NCI-H146 treated with DMSO at 0.1 percent for 48 hours (cell line): ENCODE results near the gene SLC39A3.
"Not testable (repeated sequence)": the region's sequence is repeated elsewhere in the genome, so short reads cannot be mapped to it uniquely, and the experiment has no call there.

Experiments
- DNase-seq: peaks from one replicate; lab custom pipeline; 2025; ENCODE audit not compliant: unreplicated experiment; lab: John Stamatoyannopoulos, UW

SLC39A3 gene

GRCh38 chr19:2723747-2724146 is 16.1 kb downstream of the SLC39A3 start:
- DNase-seq, result no peak

- DNase-seq, result no peak
Measured at GRCh38 chr19:2723345-2723715, 16.5 kb downstream of the SLC39A3 start.

GRCh38 chr19:2722541-2723344 is 17.1 kb downstream of the SLC39A3 start:
- no peak for DNase-seq

DNA sequence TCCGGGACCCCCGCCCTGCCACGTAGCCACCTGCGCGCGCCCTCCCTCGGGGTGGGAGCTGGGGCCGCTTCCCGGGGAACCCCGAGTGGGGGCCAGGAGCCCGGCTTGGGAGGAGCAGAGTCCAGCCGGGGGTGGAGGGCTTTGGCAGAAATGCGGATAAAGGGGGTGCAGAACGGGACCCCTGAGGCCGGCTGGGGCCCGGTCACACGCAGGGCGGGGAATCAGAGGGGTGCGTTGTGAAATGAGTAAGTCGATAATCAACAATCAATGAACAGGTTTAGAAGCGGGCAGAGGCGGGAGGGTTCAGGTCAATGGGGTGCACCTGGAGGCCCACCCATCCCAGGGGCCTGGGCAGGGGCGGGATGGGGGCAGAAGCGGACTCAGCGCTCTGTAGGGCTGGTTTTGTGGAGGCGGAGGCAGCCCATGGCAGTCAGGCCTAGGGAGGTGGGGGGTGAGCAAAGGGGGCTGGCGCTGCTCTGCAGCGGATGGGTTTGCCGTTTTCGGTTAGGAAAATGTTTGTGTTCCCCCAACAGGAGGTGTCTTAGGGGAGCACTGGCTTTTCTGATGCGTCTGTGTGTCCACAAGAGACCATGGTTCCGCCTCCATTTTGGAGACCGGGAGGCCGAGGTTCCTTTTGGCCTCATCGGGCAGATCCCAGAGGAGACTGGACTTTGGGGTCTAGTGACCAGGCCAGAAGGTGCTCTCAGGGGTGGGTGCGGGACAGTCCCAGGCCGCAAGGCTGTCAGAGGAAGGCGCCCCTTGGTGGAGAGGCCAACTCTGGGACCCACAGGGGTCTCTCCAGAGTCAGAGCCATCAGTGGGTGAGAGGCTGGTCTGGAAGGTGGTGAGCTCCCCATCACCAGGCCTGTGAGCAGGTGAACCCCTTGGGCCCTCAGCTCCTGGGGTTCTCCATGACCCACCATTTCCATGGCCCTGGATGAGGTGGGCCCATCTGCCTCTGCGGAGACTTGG is 18.0 kb downstream of the SLC39A3 start:
- DNase-seq, result no peak

DNA sequence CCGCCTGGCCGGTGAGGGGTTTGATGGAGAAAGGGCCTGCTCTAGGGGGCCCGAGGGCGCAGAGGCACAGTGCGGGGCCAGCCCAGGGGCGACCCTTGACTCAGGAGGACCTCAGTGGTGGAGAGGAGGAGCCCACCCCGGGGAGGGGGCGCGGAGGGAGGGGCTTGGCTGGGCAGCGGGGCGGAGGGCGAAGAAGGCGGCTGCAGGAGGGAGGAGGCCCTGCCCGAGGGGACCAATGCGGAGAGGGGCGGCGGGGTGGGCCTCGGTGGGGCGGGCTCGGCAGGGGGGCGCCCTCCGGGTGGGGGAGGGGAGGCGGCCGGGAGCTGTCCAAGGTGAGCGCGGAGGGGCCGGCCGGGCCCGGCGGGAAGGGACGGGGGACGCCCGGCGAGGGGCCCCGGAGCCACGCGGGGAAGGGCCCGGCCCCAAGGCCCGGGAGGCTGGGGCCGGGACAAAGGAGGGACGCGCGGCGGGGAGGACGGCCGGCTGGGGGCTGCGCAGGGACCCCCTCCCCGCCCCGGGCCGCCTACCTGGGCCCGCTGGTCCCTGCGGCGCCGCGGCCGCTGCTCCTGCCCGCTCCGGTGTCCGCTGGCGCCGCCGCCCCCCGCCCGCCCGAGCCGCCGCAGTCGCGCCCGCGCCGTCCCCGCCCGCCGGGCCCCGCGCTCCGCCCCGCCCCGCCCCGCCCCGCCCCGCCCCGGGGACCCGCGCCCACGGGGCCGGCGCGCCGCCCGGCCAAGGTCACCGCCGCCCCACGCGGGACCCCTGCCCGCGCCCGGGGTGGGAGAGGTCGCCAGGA is 18.8 kb downstream of the SLC39A3 start, which contains the start of gene DIRAS1:
Gene DIRAS1, minus strand, starts transcription at position 596 of the 793 bp plus-strand sequence. CDS start 3,566 bp downstream, outside the sequence.
- DNase-seq, result no peak

- no peak for DNase-seq
Measured at GRCh38 chr19:2719920-2720776, 19.7 kb downstream of the SLC39A3 start.

GRCh38 chr19:2719232-2719735 is 20.5 kb downstream of the SLC39A3 start:
- no peak for DNase-seq

DNA sequence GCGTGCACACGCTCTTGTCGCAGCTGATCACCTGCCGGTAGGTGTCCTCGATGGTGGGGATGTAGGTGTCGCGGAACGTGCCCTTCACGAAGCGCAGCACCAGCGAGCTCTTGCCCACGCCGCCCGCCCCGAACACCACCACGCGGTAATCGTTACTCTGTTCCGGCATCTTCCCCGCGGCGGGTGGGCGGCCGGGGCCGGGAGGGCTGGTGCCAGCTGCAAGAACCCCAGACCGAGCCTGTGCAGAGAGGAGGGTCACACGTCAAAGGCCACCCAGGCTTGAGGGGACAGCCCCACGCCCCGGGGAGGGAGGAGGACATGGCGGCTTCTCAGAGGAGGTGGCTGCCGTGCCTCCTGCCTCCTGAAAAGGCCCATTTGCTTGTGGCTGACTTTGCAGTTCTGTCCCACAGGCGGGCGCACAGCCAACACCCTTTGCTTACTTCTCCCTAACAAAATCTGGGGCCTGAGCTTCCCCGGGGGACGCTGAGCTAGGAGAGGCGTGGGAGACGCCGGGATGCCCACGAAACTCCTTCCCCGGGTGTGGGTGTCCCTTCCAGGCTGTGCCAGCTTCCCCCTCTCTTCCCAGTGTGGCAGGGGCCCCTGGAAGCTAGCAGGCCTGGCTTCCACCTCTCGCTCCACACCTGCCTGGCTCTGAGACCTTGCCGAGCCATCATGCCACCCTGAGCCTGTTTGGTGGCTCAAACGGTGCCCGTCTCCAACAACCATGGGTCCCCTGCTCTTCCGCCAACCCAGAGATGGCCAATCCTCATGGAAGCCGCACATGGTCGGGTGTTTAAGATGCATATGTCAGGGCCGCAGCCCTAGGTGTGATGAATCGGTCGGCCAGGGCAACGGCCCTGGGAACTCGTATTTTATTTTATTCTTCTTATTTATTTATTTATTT is 21.9 kb downstream of the SLC39A3 start:
- DNase-seq, result no peak

- DNase-seq, result no peak
Measured at GRCh38 chr19:2716722-2717637, 22.8 kb downstream of the SLC39A3 start.

GRCh38 chr19:2716275-2716650 is 23.6 kb downstream of the SLC39A3 start:
- DNase-seq, result no peak

GRCh38 chr19:2715470-2716274 is 24.1 kb downstream of the SLC39A3 start:
- no peak for DNase-seq

DNA sequence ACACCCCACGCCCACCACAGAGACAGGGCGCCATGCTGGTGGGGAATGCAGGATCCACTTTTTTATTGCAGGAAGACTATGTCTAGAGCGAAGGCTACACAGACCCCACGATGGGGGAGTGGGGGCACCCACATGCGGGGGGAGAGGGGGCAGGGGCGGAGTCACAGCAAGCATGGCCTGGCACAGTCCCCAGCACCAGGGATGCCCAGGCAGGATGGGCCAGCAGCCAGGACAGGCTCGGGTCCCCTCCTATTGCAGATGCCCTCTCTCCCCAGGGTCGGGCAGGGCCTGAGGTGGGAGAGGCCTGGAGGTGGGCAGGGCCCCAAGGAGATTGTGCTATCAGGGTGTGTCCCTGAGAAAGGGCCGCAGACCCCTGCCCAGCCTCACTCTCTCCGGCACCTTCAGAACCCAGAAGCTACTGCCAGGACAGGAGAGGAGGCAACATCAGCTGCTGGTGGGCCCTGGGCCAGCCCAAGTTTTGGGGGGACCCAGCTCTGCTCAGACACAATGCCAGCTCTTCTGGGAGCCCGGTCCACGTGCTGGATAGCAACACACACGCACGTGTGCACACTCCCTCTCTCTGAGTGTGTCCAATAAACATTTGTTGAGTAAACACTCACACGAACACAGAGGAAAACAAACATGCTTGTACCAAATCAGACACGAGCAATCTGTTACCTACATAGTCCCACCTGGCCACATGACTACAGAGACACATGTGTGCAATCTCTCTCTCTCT is 25.1 kb downstream of the SLC39A3 start:
- no peak for DNase-seq

GRCh38 chr19:2714102-2714501 is 25.7 kb downstream of the SLC39A3 start:
- DNase-seq, result not testable (repeated sequence)

DNA sequence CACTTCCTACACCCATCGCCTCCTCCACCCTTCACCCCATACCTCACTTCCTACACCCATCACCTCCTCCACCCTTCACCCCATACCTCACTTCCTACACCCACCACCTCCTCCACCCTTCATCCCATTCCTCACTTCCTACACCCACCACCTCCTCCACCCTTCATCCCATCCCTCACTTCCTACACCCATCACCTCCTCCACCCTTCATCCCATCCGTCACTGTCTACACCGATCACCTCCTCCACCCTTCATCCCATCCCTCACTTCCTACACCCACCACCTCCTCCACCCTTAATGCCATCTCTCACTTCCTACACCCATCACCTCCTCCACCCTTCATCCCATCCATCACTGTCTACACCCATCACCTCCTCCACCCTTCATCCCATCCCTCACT is 26.6 kb downstream of the SLC39A3 start:
- not testable (repeated sequence) for DNase-seq

DNA sequence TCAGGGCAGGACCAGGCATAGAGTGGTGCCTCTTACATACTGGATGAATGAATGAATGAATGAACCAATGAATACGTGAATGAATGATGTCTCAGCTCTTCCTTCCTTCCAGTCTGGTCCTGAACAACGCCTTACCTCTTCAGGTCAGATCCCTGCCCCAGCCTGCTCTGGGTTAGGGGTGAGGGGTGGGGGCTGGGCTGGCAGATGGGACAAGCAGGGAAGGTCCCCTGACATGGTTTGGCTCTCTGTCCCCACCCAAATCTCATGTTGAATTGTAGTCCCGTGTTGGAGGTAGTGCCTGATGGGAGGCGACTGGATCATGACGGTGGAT is 28.0 kb downstream of the SLC39A3 start:
- DNase-seq, result no peak

- no peak for DNase-seq
Measured at GRCh38 chr19:2711172-2711874, 28.5 kb downstream of the SLC39A3 start.
